AG10803 (cell line): Measurements from ENCODE around the gene TXNDC2.
"Not testable (repeated sequence)": the region's sequence is repeated elsewhere in the genome, so short reads cannot be mapped to it uniquely, and the experiment has no call there.

ENCODE experiments used
- DNase-seq: peaks from one replicate; pipeline ENCODE4 v3.0.0; 2010; ENCODE audit warnings: low read depth
- H3K4me3 ChIP-seq: 2 replicates; pipeline ENCODE4 v1.5.1; 2011; ENCODE audit warnings: mild to moderate bottlenecking, low read length, control low read depth
- TF ChIP-seq, protein P1 (sequence below): conservative IDR thresholded peaks from 2 replicates; pipeline ENCODE4 v1.5.1; 2011; ENCODE audit warnings: mild to moderate bottlenecking, low read length, control low read depth, inconsistent platforms

The TXNDC2 gene

DNA sequence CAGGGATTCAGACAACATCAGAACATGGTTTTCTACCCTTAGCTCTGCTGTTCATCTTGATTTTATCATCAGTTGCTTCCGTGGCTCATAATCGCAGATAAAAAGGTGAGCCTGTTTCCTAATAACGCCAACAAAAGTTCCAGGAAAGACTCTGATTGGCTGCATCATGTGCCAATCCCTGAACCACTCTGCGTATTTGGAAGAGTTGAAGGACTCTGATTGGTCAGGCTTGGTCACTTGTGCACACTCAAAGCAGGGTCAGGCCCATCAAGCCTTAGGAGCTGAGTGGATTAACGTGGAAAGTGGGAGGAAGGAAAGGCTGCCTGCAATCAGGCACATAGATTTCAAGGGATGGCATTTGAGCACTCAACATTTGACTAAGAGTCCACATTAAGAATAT is 11.4 kb downstream of the TXNDC2 start:
- TF ChIP-seq, protein P1, sequence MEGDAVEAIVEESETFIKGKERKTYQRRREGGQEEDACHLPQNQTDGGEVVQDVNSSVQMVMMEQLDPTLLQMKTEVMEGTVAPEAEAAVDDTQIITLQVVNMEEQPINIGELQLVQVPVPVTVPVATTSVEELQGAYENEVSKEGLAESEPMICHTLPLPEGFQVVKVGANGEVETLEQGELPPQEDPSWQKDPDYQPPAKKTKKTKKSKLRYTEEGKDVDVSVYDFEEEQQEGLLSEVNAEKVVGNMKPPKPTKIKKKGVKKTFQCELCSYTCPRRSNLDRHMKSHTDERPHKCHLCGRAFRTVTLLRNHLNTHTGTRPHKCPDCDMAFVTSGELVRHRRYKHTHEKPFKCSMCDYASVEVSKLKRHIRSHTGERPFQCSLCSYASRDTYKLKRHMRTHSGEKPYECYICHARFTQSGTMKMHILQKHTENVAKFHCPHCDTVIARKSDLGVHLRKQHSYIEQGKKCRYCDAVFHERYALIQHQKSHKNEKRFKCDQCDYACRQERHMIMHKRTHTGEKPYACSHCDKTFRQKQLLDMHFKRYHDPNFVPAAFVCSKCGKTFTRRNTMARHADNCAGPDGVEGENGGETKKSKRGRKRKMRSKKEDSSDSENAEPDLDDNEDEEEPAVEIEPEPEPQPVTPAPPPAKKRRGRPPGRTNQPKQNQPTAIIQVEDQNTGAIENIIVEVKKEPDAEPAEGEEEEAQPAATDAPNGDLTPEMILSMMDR, result no peak
- no peak overlapping the region for H3K4me3 ChIP-seq
- DNase-seq, result no peak

DNA sequence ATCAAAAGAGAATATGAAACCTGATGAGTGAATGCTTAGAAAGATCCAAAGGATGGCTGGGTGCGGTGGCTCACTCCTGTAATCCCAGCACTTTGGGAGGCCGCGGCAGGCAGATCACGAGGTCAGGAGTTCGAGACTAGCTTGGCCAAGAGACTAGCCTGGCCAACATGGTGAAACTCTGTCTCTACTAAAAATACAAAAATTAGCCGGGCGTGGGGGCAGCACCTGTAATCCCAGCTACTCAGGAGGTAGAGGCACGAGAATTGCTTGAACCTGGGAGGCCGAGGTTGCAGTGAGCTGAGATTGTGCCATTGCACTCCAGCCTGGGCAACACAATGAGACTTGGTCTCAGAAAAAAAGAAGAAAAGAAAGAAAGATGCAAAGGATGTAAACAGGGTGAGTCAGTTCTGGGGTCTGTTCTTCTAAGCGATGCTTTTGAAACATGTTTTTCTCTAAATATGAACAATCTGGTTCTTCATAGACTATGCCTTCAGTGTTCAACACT is 12.1 kb downstream of the TXNDC2 start:
- not testable (repeated sequence) for H3K4me3 ChIP-seq, DNase-seq

DNA sequence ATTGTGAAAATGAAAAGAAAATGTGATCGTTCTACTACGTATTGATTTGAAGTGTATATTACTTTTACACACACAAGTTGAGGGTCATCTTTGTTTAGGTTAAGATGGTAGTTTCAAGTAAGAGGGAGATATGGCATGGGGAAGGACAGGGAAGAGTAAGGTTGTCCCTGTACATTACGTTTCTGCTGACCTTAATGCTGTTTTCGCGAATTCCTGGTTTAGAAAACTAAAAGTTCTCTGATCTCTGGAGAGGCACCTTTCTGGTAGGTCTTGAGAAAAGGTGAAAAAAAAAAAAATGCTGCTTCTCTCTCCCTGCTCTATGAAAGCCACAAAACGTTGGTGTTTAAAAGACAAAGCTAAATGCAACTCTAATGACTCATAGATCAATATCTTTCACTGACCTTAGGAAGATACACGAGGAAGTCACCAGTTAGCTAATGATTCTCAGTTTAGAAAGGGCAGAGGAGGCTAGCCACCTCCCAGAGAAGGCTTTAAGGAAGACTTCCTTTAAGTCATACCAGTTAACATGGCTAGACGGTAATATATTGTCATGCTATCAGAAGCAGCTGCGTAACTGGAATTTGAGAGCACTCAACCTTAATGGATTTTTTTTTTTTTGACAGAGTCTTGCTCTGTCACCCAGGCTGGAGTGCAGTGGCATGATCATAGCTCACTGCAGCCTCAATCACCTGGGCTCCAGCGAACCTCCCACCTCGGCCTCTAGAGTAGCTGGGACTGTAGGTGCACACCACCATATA is 13.2 kb downstream of the TXNDC2 start:
- TF ChIP-seq, protein P1, result no peak
- peak; percentile 32 for DNase-seq
- no peak overlapping the region for H3K4me3 ChIP-seq

DNA sequence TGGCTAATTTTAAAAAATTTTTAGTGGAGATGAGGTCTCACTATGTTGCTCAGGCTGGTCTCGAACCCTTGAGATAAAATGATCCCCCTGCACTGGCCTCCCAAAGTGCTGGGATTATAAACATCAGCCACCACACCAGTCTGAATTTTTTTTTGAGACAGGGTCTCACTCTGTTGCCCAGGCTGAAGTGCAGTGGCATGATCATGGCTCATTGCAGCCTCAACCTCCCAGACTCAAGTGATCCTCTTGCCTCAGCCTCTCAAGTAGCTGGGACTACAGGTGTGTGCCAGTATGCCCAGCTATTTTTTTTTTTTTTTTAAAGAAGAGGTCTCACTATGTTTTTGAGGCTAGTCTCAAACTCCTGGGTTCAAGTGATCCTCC is 13.8 kb downstream of the TXNDC2 start:
- DNase-seq, H3K4me3 ChIP-seq: not testable (repeated sequence)

DNA sequence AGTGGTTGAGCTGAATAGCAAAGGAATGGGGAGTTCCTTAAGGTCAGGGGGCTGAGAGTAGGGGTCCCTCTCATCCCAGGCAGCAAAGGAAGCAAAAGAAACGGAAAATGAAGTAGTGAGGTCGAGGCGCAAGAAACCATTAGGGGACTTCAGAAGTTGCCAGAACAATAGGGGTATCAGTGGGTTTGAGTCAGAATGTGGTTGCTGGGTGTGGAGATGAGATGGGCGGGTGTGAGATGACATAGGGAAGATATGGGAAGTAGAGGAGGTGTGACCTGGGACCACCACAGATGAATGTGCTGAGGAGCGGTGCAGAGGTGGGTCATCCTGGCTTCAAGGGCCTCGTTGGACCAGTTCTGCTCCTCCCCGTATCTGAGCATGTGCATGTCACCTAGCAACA is 14.9 kb downstream of the TXNDC2 start:
- no peak for DNase-seq
- no peak overlapping the region for H3K4me3 ChIP-seq
- TF ChIP-seq, protein P1, result no peak

DNA sequence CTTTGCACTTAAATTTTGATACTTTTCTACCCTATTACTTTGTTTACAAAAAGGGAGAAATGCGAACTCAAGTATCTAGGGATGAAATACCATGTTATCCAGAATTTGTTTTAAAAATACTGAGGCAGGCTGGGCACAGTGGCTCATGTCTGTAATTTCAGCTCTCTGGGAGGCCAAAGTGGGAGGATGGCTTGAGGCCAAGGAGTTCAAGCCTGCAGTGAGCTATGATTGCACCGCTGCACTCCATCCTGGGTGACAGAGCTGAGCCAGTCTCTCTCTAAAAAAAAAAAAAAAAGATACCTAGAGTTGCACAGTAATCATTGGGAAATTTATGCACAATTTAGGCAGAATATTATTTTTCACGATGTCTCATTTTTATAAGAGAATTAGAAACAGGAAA is 15.6 kb downstream of the TXNDC2 start:
- H3K4me3 ChIP-seq, result no peak overlapping the region
- DNase-seq, result no peak
- TF ChIP-seq, protein P1, result no peak

DNA sequence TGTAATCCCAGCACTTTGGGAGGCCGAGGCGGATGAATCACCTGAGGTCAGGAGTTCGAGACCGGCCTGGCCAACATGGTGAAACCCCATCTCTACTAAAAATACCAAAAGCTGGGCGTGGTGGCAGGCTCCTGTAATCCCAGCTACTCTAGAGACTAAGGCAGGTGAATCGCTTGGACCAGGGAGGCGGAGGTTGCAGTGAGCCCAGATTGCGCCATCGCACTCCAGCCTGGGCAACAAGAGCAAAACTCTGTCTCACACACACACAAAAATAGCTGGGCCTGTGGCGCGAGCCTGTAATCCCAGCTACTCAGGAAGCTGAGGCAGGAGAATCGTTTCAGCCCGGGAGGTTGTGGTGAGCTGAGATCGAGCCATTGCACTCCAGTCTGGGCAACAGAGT is 16.5 kb downstream of the TXNDC2 start:
- DNase-seq, H3K4me3 ChIP-seq: not testable (repeated sequence)

DNA sequence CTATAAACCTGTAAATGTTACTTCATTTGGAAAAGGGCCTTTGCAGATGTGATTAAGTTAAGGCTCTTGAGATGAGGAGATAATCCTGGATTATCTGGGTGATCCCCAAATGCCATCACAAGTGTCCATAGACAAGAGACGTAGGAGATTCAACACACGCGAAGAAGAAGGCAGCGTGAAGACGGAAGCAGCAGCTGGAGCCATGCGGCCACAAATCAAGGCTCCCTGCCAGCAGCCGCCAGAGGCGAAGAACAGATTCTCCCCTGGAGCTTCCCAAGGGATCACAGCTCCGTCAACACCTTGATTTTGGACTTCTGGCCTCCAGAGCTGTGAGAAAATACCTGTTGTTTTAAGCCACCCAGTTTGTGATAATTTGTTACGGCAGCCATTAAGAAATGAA is 17.1 kb downstream of the TXNDC2 start:
- no peak overlapping the region for H3K4me3 ChIP-seq
- peak; percentile 39 for DNase-seq
- TF ChIP-seq, protein P1, result no peak
